ENCODE measurements around the gene RNASEH2C.

Gene RNASEH2C

GRCh38 chr11:65680192-65680743, 40.3 kb downstream of the RNASEH2C start:
- DNase-seq, result no peak

GRCh38 chr11:65672982-65673381, 47.6 kb downstream of the RNASEH2C start:
- DNase-seq, result no peak

DNA sequence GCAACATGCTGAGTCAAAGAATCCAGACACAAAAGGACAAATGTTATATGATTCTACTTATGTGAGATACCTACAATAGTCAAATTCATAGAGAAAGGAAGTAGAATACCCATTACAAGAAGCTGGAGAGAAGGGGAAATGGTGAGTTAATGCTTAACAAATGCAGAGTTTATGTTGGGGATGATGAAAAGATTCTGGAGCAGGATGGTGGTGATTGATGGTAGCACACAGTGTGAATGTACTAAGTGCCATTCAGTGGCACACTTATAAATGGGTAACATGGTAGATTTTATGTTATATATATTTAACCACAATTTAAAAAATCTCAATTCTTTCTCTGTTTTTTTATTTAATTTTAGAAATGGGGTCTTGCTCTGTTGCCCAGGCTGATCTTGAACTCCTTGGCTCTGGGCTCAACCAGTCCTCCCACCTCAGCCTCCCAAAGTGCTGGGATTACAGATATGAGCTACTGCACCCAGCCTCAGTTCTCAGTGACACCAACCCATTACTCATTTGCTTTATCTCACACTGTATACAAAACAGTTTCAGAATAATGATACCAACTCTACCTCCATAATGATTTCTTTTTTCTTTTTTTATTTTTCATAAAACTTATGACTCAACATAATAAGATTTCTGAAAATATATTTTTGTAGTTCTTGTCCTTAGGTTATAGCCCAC, 48.3 kb downstream of the RNASEH2C start:
- DNase-seq, result no peak
